ENCODE results near the gene HOXC9.

DNA sequence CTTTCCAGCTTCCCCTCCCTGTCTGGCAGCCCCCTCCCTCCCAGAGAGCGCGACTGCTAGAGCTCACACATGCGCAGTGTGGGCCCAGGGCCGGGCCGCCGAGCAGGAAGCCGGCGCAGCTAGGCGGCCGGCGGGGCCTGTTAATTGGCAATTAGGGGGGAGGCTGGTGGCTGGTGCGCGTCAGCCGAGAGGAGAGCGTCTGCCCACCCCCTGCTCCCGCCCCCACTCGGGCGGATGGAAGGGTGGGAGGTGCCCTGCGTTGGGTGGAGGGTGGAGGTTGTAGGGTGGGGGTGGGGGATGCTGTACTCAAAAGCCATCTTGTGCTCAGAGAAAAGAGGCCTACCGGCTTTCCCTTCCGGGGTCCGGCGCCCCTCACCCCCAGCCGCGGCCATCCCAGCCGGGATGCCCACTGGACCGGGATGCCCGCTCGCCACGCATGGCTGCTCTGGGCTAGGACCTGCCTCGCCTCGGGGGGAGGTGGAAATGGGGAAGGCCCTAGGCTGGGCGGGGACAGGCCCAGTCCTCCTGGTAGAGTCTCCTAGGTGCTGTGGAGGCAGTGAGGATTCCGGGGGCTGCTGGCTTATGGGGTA lies 18.0 kb downstream of the HOXC9 start:
- TF ChIP-seq POLR2AphosphoS5 (IDR thresholded peaks at IDR 0.05): peak; percentile 27
- TF ChIP-seq, protein P1, sequence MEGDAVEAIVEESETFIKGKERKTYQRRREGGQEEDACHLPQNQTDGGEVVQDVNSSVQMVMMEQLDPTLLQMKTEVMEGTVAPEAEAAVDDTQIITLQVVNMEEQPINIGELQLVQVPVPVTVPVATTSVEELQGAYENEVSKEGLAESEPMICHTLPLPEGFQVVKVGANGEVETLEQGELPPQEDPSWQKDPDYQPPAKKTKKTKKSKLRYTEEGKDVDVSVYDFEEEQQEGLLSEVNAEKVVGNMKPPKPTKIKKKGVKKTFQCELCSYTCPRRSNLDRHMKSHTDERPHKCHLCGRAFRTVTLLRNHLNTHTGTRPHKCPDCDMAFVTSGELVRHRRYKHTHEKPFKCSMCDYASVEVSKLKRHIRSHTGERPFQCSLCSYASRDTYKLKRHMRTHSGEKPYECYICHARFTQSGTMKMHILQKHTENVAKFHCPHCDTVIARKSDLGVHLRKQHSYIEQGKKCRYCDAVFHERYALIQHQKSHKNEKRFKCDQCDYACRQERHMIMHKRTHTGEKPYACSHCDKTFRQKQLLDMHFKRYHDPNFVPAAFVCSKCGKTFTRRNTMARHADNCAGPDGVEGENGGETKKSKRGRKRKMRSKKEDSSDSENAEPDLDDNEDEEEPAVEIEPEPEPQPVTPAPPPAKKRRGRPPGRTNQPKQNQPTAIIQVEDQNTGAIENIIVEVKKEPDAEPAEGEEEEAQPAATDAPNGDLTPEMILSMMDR (IDR thresholded peaks at IDR 0.05): no peak
